Loucy (cell line): ENCODE results near the gene STK33.

Source experiments
- H2AFZ ChIP-seq: fragments of 200-600 bp; sonication (generic); 2 replicates; pipeline ENCODE4 v1.6.0; 2016; ENCODE audit warnings: antibody characterized with exemption, mild to moderate bottlenecking, low read length, moderate library complexity
- H3F3A ChIP-seq: fragments of 200-600 bp; 2 replicates; pipeline ENCODE4 v1.6.0; 2016; ENCODE audit warnings: antibody characterized with exemption, low read depth, mild to moderate bottlenecking
- H3K27me3 ChIP-seq: fragments of 200-600 bp; sonication (generic); 2 replicates; pipeline ENCODE4 v1.6.1; 2014; ENCODE audit warnings: low read length, mild to moderate bottlenecking; ENCODE audit not compliant: insufficient read depth, poor library complexity, severe bottlenecking
- H3K36me3 ChIP-seq: fragments of 200-600 bp; sonication (generic); 2 replicates; pipeline ENCODE4 v1.6.1; 2016; ENCODE audit warnings: low read length; ENCODE audit not compliant: insufficient read depth
- H3K4me1 ChIP-seq: fragments of 200-600 bp; sonication (generic); 2 replicates; pipeline ENCODE4 v1.5.1; 2014; ENCODE audit warnings: low read length, mild to moderate bottlenecking; ENCODE audit not compliant: insufficient read depth, poor library complexity, severe bottlenecking
- H3K4me2 ChIP-seq: fragments of 200-600 bp; sonication (generic); 2 replicates; pipeline ENCODE4 v1.6.0; 2014; ENCODE audit warnings: antibody characterized with exemption, low read length, low read depth, mild to moderate bottlenecking; ENCODE audit not compliant: poor library complexity, severe bottlenecking
- H3K4me3 ChIP-seq: fragments of 200-600 bp; sonication (generic); 2 replicates; pipeline ENCODE4 v1.5.1; 2014; ENCODE audit warnings: low read length, mild to moderate bottlenecking, mixed read lengths; ENCODE audit not compliant: poor library complexity, severe bottlenecking
- H3K79me2 ChIP-seq: fragments of 200-600 bp; sonication (generic); 2 replicates; pipeline ENCODE4 v1.6.1; 2014; ENCODE audit warnings: low read length; ENCODE audit not compliant: insufficient read depth
- H3K9ac ChIP-seq: fragments of 200-600 bp; sonication (generic); 2 replicates; pipeline ENCODE4 v1.6.0; 2014; ENCODE audit warnings: mild to moderate bottlenecking, low read depth, low read length, moderate library complexity; ENCODE audit not compliant: poor library complexity, severe bottlenecking
- H3K9me2 ChIP-seq: fragments of 200-600 bp; sonication (generic); replicated peaks from 2 replicates; pipeline ENCODE4 v1.6.1; 2016; ENCODE audit warnings: low read depth, low read length, mixed read lengths
- H3K9me3 ChIP-seq: fragments of 200-600 bp; sonication (generic); 2 replicates; pipeline ENCODE4 v1.6.1; 2014; ENCODE audit warnings: mild to moderate bottlenecking, antibody characterized with exemption, low read length, low read depth; ENCODE audit not compliant: insufficient read depth
- H4K20me1 ChIP-seq: fragments of 200-600 bp; sonication (generic); 2 replicates; pipeline ENCODE4 v1.6.0; 2014; ENCODE audit warnings: antibody characterized with exemption, low read length, mild to moderate bottlenecking; ENCODE audit not compliant: insufficient read depth, poor library complexity, severe bottlenecking
- CTCF ChIP-seq: fragments of 200-600 bp; sonication (generic); conservative IDR thresholded peaks from 2 replicates; pipeline ENCODE4 v1.5.1; 2014; ENCODE audit warnings: mild to moderate bottlenecking, antibody characterized with exemption, low read length
- EZH2phosphoT487 ChIP-seq: fragments of 200-600 bp; IDR thresholded peaks from 2 replicates; pipeline ENCODE4 v1.6.1; 2018; ENCODE audit warnings: antibody characterized with exemption, mild to moderate bottlenecking, moderate library complexity, borderline replicate concordance

The STK33 gene

GRCh38 chr11:8429483-8429882, 164.5 kb downstream of the STK33 start:
- TF ChIP-seq EZH2phosphoT487 (no peak), CTCF (no peak)
- H3K4me1 ChIP-seq, result no peaks in the 10 kb centered on the region
- no peak overlapping the region for H2AFZ ChIP-seq

GRCh38 chr11:8426076-8426475, 168.0 kb downstream of the STK33 start:
- no peak overlapping the region for H2AFZ ChIP-seq
- H3K9me3 ChIP-seq, result no peaks in the 10 kb centered on the region
- no peak overlapping the region for H3K4me2 ChIP-seq
- no peaks in the 10 kb centered on the region for H4K20me1 ChIP-seq
- H3K9me2 ChIP-seq, result no peaks in the 10 kb centered on the region
- H3F3A ChIP-seq, result no peaks in the 10 kb centered on the region
- no peaks in the 10 kb centered on the region for H3K79me2 ChIP-seq
- TF ChIP-seq CTCF, result no peak
- no peak for TF ChIP-seq EZH2phosphoT487
- peaks cover 6% of the 10 kb centered on the region; the same call in 1 of the 2 replicates for H3K36me3 ChIP-seq
- H3K9ac ChIP-seq, result no peak overlapping the region
- no peaks in the 10 kb centered on the region for H3K27me3 ChIP-seq
- no peak overlapping the region for H3K4me3 ChIP-seq
- no peaks in the 10 kb centered on the region for H3K4me1 ChIP-seq

More at GRCh38 chr11:8429483-8429882, 164.5 kb downstream of the STK33 start:
- Histone ChIP-seq H3K9me3 (no peaks in the 10 kb centered on the region), H3K36me3 (peaks cover 15% of the 10 kb centered on the region; the same call in 1 of the 2 replicates), H3K9me2 (no peaks in the 10 kb centered on the region), H3K27me3 (no peaks in the 10 kb centered on the region), H3F3A (no peaks in the 10 kb centered on the region), H3K4me2 (no peak overlapping the region), H3K9ac (no peak overlapping the region), H3K79me2 (no peaks in the 10 kb centered on the region), H4K20me1 (no peaks in the 10 kb centered on the region), H3K4me3 (no peak overlapping the region)

- no peaks in the 10 kb centered on the region for H3K9me3 ChIP-seq
- H3K4me2 ChIP-seq, result no peak overlapping the region
- H3K79me2 ChIP-seq, result no peaks in the 10 kb centered on the region
- no peaks in the 10 kb centered on the region for H3F3A ChIP-seq
- no peaks in the 10 kb centered on the region for H3K27me3 ChIP-seq
- H3K9ac ChIP-seq, result no peak overlapping the region
- TF ChIP-seq EZH2phosphoT487 (no peak), CTCF (no peak)
- H4K20me1 ChIP-seq, result no peaks in the 10 kb centered on the region
- H3K36me3 ChIP-seq, result peaks cover 5% of the 10 kb centered on the region; the same call in 1 of the 2 replicates
- no peaks in the 10 kb centered on the region for H3K9me2 ChIP-seq
- no peaks in the 10 kb centered on the region for H3K4me1 ChIP-seq
- H3K4me3 ChIP-seq, result no peak overlapping the region
- no peak overlapping the region for H2AFZ ChIP-seq
Observed at GRCh38 chr11:8415195-8415594, 178.8 kb downstream of the STK33 start.
